ENCODE results near the gene CD300LG. TPM values are rescaled to one million over a fixed set of nuclear protein-coding genes. Genes with fewer than 3 reads are reported as not detected.
A peak's percentile ranks its signal among the peaks of the same experiment; 100 is the strongest.

Gene CD300LG
- total RNA-seq, 1 experiment from 2014 or later = not detected

- no peaks in the 10 kb centered on the region for H3K27me3 ChIP-seq (ENCODE audit: low read length)
- no peak overlapping the region for H3K27ac ChIP-seq (ENCODE audit: low read length)
- peaks cover 11% of the 10 kb centered on the region for H3K4me1 ChIP-seq (ENCODE audit: low read length)
- DNase-seq = no peak
- H3K79me2 ChIP-seq (ENCODE audit: low read length) = no peaks in the 10 kb centered on the region
- H3K9ac ChIP-seq (ENCODE audit: low read length) = no peak overlapping the region
- no peaks in the 10 kb centered on the region for H4K20me1 ChIP-seq (ENCODE audit: insufficient read depth, low read depth, low read length)
- H3K9me3 ChIP-seq (ENCODE audit: low read length) = no peaks in the 10 kb centered on the region
- H3K4me2 ChIP-seq (ENCODE audit: low read depth, low read length, poor library complexity, severe bottlenecking) = no peak overlapping the region
- no peak overlapping the region for H3K4me3 ChIP-seq (ENCODE audit: low read length)
- no peak overlapping the region for H2AFZ ChIP-seq (ENCODE audit: low read length)
- H3K36me3 ChIP-seq (ENCODE audit: insufficient read depth, low read length) = no peaks in the 10 kb centered on the region
- no peaks in the 10 kb centered on the region for H3K9me2 ChIP-seq (replicated peaks; ENCODE audit: insufficient read depth, low read length)
Measured at GRCh38 chr17:43875476-43876147, 28.6 kb downstream of the CD300LG start.

GRCh38 chr17:43877031-43877430 lies 30.1 kb downstream of the CD300LG start:
- Histone ChIP-seq H3K9me2 (replicated peaks; ENCODE audit: insufficient read depth, low read length) (no peaks in the 10 kb centered on the region), H3K9ac (ENCODE audit: low read length) (no peak overlapping the region), H3K4me1 (ENCODE audit: low read length) (peaks cover 11% of the 10 kb centered on the region), H3K27ac (ENCODE audit: low read length) (no peak overlapping the region), H3K36me3 (ENCODE audit: insufficient read depth, low read length) (no peaks in the 10 kb centered on the region), H3K9me3 (ENCODE audit: low read length) (no peaks in the 10 kb centered on the region), H3K27me3 (ENCODE audit: low read length) (no peaks in the 10 kb centered on the region), H3K79me2 (ENCODE audit: low read length) (no peaks in the 10 kb centered on the region), H2AFZ (ENCODE audit: low read length) (no peak overlapping the region), H3K4me2 (ENCODE audit: low read depth, low read length, poor library complexity, severe bottlenecking) (no peak overlapping the region), H4K20me1 (ENCODE audit: insufficient read depth, low read depth, low read length) (no peaks in the 10 kb centered on the region), H3K4me3 (ENCODE audit: low read length) (no peak overlapping the region)
- DNase-seq = no peak

- Histone ChIP-seq H3K79me2 (ENCODE audit: low read length) (no peaks in the 10 kb centered on the region), H3K9ac (ENCODE audit: low read length) (no peak overlapping the region), H2AFZ (ENCODE audit: low read length) (no peak overlapping the region), H3K36me3 (ENCODE audit: insufficient read depth, low read length) (no peaks in the 10 kb centered on the region), H3K4me1 (ENCODE audit: low read length) (peaks cover 11% of the 10 kb centered on the region), H3K27ac (ENCODE audit: low read length) (no peak overlapping the region), H3K27me3 (ENCODE audit: low read length) (no peaks in the 10 kb centered on the region), H3K9me3 (ENCODE audit: low read length) (no peaks in the 10 kb centered on the region), H3K4me3 (ENCODE audit: low read length) (no peak overlapping the region), H4K20me1 (ENCODE audit: insufficient read depth, low read depth, low read length) (no peaks in the 10 kb centered on the region), H3K4me2 (ENCODE audit: low read depth, low read length, poor library complexity, severe bottlenecking) (peak overlapping the region; percentile 40), H3K9me2 (replicated peaks; ENCODE audit: insufficient read depth, low read length) (no peaks in the 10 kb centered on the region)
- DNase-seq = no peak
Measured at GRCh38 chr17:43877451-43878155, 30.6 kb downstream of the CD300LG start.

- H3K4me2 ChIP-seq (ENCODE audit: low read depth, low read length, poor library complexity, severe bottlenecking) = peak overlapping the region; percentile 40
- H3K27me3 ChIP-seq (ENCODE audit: low read length) = no peaks in the 10 kb centered on the region
- no peak overlapping the region for H3K9ac ChIP-seq (ENCODE audit: low read length)
- H3K9me2 ChIP-seq (replicated peaks; ENCODE audit: insufficient read depth, low read length) = no peaks in the 10 kb centered on the region
- H4K20me1 ChIP-seq (ENCODE audit: insufficient read depth, low read depth, low read length) = no peaks in the 10 kb centered on the region
- no peaks in the 10 kb centered on the region for H3K9me3 ChIP-seq (ENCODE audit: low read length)
- H2AFZ ChIP-seq (ENCODE audit: low read length) = no peak overlapping the region
- no peak overlapping the region for H3K27ac ChIP-seq (ENCODE audit: low read length)
- no peaks in the 10 kb centered on the region for H3K36me3 ChIP-seq (ENCODE audit: insufficient read depth, low read length)
- H3K79me2 ChIP-seq (ENCODE audit: low read length) = no peaks in the 10 kb centered on the region
- DNase-seq = peak; percentile 85
- H3K4me3 ChIP-seq (ENCODE audit: low read length) = no peak overlapping the region
- peaks cover 11% of the 10 kb centered on the region for H3K4me1 ChIP-seq (ENCODE audit: low read length)
Measured at GRCh38 chr17:43878260-43879175, 31.5 kb downstream of the CD300LG start.

- peaks cover 11% of the 10 kb centered on the region for H3K4me1 ChIP-seq (ENCODE audit: low read length)
- H2AFZ ChIP-seq (ENCODE audit: low read length) = no peak overlapping the region
- no peaks in the 10 kb centered on the region for H3K36me3 ChIP-seq (ENCODE audit: insufficient read depth, low read length)
- no peaks in the 10 kb centered on the region for H3K79me2 ChIP-seq (ENCODE audit: low read length)
- no peaks in the 10 kb centered on the region for H3K27me3 ChIP-seq (ENCODE audit: low read length)
- H3K9ac ChIP-seq (ENCODE audit: low read length) = no peak overlapping the region
- H3K27ac ChIP-seq (ENCODE audit: low read length) = no peak overlapping the region
- no peaks in the 10 kb centered on the region for H3K9me3 ChIP-seq (ENCODE audit: low read length)
- no peaks in the 10 kb centered on the region for H4K20me1 ChIP-seq (ENCODE audit: insufficient read depth, low read depth, low read length)
- H3K4me2 ChIP-seq (ENCODE audit: low read depth, low read length, poor library complexity, severe bottlenecking) = no peak overlapping the region
- no peaks in the 10 kb centered on the region for H3K9me2 ChIP-seq (replicated peaks; ENCODE audit: insufficient read depth, low read length)
- no peak overlapping the region for H3K4me3 ChIP-seq (ENCODE audit: low read length)
- DNase-seq = no peak
Measured at GRCh38 chr17:43879723-43880419, 32.9 kb downstream of the CD300LG start.

GRCh38 chr17:43880420-43880991 lies 33.5 kb downstream of the CD300LG start:
- no peaks in the 10 kb centered on the region for H4K20me1 ChIP-seq (ENCODE audit: insufficient read depth, low read depth, low read length)
- peaks cover 11% of the 10 kb centered on the region for H3K4me1 ChIP-seq (ENCODE audit: low read length)
- H3K27me3 ChIP-seq (ENCODE audit: low read length) = no peaks in the 10 kb centered on the region
- DNase-seq = peak; percentile 82
- H3K36me3 ChIP-seq (ENCODE audit: insufficient read depth, low read length) = no peaks in the 10 kb centered on the region
- no peaks in the 10 kb centered on the region for H3K9me3 ChIP-seq (ENCODE audit: low read length)
- H3K79me2 ChIP-seq (ENCODE audit: low read length) = no peaks in the 10 kb centered on the region
- no peak overlapping the region for H3K27ac ChIP-seq (ENCODE audit: low read length)
- H3K4me2 ChIP-seq (ENCODE audit: low read depth, low read length, poor library complexity, severe bottlenecking) = no peak overlapping the region
- H3K9ac ChIP-seq (ENCODE audit: low read length) = no peak overlapping the region
- H2AFZ ChIP-seq (ENCODE audit: low read length) = no peak overlapping the region
- no peak overlapping the region for H3K4me3 ChIP-seq (ENCODE audit: low read length)
- no peaks in the 10 kb centered on the region for H3K9me2 ChIP-seq (replicated peaks; ENCODE audit: insufficient read depth, low read length)

- H3K9me3 ChIP-seq (ENCODE audit: low read length) = no peaks in the 10 kb centered on the region
- H3K27me3 ChIP-seq (ENCODE audit: low read length) = no peaks in the 10 kb centered on the region
- H3K9ac ChIP-seq (ENCODE audit: low read length) = no peak overlapping the region
- H3K79me2 ChIP-seq (ENCODE audit: low read length) = no peaks in the 10 kb centered on the region
- H3K4me2 ChIP-seq (ENCODE audit: low read depth, low read length, poor library complexity, severe bottlenecking) = no peak overlapping the region
- H3K4me1 ChIP-seq (ENCODE audit: low read length) = peaks cover 11% of the 10 kb centered on the region
- no peaks in the 10 kb centered on the region for H3K36me3 ChIP-seq (ENCODE audit: insufficient read depth, low read length)
- no peaks in the 10 kb centered on the region for H3K9me2 ChIP-seq (replicated peaks; ENCODE audit: insufficient read depth, low read length)
- DNase-seq = no peak
- no peak overlapping the region for H3K27ac ChIP-seq (ENCODE audit: low read length)
- H3K4me3 ChIP-seq (ENCODE audit: low read length) = no peak overlapping the region
- H2AFZ ChIP-seq (ENCODE audit: low read length) = no peak overlapping the region
- H4K20me1 ChIP-seq (ENCODE audit: insufficient read depth, low read depth, low read length) = no peaks in the 10 kb centered on the region
Measured at GRCh38 chr17:43881181-43881580, 34.2 kb downstream of the CD300LG start.

All from Karpas-422 (cell line).